ENCODE data around the gene GPRC5C.

DNA sequence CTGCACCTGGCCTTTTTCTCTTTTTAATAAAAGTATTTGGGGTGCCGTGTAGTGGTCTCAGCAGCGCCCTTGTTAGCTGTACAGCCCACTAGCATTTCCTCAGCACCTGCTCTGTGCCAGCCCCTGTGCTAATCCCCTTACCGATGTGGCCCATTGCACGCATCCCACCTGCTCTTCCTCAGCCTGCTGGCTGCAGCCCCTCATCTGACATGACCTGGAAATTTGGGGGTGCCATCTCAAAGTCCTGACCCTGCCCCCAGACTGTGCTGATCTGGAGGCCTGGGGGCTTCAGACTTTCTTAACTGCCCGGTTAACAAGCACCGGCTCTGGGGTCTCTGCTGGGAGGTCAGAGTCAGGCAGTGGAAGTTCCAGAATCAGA is 10.4 kb downstream of the GPRC5C start:
- TF ChIP-seq, protein P1, sequence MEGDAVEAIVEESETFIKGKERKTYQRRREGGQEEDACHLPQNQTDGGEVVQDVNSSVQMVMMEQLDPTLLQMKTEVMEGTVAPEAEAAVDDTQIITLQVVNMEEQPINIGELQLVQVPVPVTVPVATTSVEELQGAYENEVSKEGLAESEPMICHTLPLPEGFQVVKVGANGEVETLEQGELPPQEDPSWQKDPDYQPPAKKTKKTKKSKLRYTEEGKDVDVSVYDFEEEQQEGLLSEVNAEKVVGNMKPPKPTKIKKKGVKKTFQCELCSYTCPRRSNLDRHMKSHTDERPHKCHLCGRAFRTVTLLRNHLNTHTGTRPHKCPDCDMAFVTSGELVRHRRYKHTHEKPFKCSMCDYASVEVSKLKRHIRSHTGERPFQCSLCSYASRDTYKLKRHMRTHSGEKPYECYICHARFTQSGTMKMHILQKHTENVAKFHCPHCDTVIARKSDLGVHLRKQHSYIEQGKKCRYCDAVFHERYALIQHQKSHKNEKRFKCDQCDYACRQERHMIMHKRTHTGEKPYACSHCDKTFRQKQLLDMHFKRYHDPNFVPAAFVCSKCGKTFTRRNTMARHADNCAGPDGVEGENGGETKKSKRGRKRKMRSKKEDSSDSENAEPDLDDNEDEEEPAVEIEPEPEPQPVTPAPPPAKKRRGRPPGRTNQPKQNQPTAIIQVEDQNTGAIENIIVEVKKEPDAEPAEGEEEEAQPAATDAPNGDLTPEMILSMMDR (IDR thresholded peaks at IDR 0.05) = no peak
- TF ChIP-seq POLR2AphosphoS5 (IDR thresholded peaks at IDR 0.05) = no peak
- no peak for TF ChIP-seq POLR2A (IDR thresholded peaks at IDR 0.05)

Measured in transverse colon (tissue), 4 donors.